HCT116 (cell line): ENCODE results near the gene TCHP.

Experiments used
- CTCF ChIP-seq, 3 experiments: fragments of 200-600 bp in 1 of 3; sonication (generic) in 1 of 3; IDR thresholded peaks in 2 of 3; conservative IDR thresholded peaks in 1 of 3; 2 replicates each; pipeline ENCODE4 v1.5.1; 2012 to 2017; ENCODE audit warnings: low read depth in 2 of 3, low read length in 2 of 3, antibody characterized with exemption in 1 of 3, borderline replicate concordance in 1 of 3, control low read depth in 1 of 3, mild to moderate bottlenecking in 1 of 3, mixed read lengths in 1 of 3, mixed run types in 1 of 3, moderate library complexity in 1 of 3; ENCODE audit not compliant: insufficient read depth in 1 of 3
- EZH2 ChIP-seq: fragments of 200-600 bp; sonication (generic); IDR thresholded peaks from 2 replicates; pipeline ENCODE4 v1.6.1; 2017; ENCODE audit warnings: antibody characterized with exemption, mixed run types
- JUND ChIP-seq: IDR thresholded peaks from 2 replicates; pipeline ENCODE4 v1.6.1; 2012
- POLR2A ChIP-seq: IDR thresholded peaks from 2 replicates; pipeline ENCODE4 v1.7.0; 2011; ENCODE audit warnings: borderline replicate concordance; ENCODE audit not compliant: insufficient read depth, insufficient read length; ENCODE audit errors: extremely low read depth
- POLR2AphosphoS5 ChIP-seq: IDR thresholded peaks from 2 replicates; pipeline ENCODE4 v1.6.1; 2011; ENCODE audit warnings: mild to moderate bottlenecking, low read depth, low read length, moderate library complexity
- RAD21 ChIP-seq: IDR thresholded peaks from 2 replicates; pipeline ENCODE4 v1.6.1; 2012; ENCODE audit warnings: low read depth, mild to moderate bottlenecking
- REST ChIP-seq: IDR thresholded peaks from 2 replicates; pipeline ENCODE4 v1.6.1; 2012; ENCODE audit warnings: low read depth
- SIN3A ChIP-seq: IDR thresholded peaks from 2 replicates; pipeline ENCODE4 v1.6.1; 2012; ENCODE audit warnings: low read depth
- SP1 ChIP-seq: IDR thresholded peaks from 2 replicates; pipeline ENCODE4 v1.6.1; 2012; ENCODE audit warnings: low read depth
- TCF7L2 ChIP-seq: IDR thresholded peaks from 2 replicates; pipeline ENCODE4 v1.7.0; 2011; ENCODE audit warnings: borderline replicate concordance, inconsistent platforms; ENCODE audit not compliant: insufficient read depth, insufficient read length; ENCODE audit errors: extremely low read depth
- ZFX ChIP-seq: fragments of 450-650 bp; IDR thresholded peaks from 2 replicates; pipeline ENCODE4 v1.6.1; 2017
- ZNF274 ChIP-seq: fragments of 200-500 bp; sonication (Bioruptor generic); IDR thresholded peaks from 2 replicates; pipeline ENCODE4 v1.6.1; 2014; ENCODE audit warnings: mild to moderate bottlenecking, low read depth, low read length, inconsistent platforms

- TF ChIP-seq TCF7L2 (no peak), ZFX (no peak), CTCF (IDR thresholded peaks at IDR 0.05 in 2 of 3, conservative IDR thresholded peaks at IDR 0.05 in 1 of 3; ENCODE audit: borderline replicate concordance in 1 of 3, insufficient read depth in 1 of 3, low read depth in 2 of 3, low read length in 2 of 3) (no peak), REST (no peak), EZH2 (no peak), SIN3A (no peak), POLR2A (no peak), ZNF274 (no peak), RAD21 (no peak), POLR2AphosphoS5 (no peak), SP1 (no peak), JUND (no peak)
Observed at GRCh38 chr12:109897029-109897428, 3.0 kb upstream of the TCHP start.
